SU-DHL-6 (cell line): ENCODE data around the gene KCND3.

Source experiments
- CTCF ChIP-seq: fragments of 200-600 bp; sonication (generic); IDR thresholded peaks from one replicate; pipeline ENCODE4 v1.5.1; 2017; ENCODE audit warnings: antibody characterized with exemption, mild to moderate bottlenecking, low read length, moderate library complexity; ENCODE audit not compliant: insufficient read depth, poor library complexity, severe bottlenecking
- EZH2phosphoT487 ChIP-seq: fragments of 200-600 bp; sonication (generic), shearing (Covaris generic); conservative IDR thresholded peaks from 2 replicates; pipeline ENCODE4 v1.6.1; 2018; ENCODE audit warnings: mild to moderate bottlenecking, antibody characterized with exemption, low read length, moderate library complexity, mixed read lengths

GRCh38 chr1:111778541-111779051, 210.9 kb downstream of the KCND3 start:
- no peak for TF ChIP-seq CTCF
- no peak for TF ChIP-seq EZH2phosphoT487
